Measurements from ENCODE around the gene KCNJ6. TPM values are rescaled to one million over a fixed set of nuclear protein-coding genes. Genes with fewer than 3 reads are reported as not detected.

KCNJ6 gene
- total and polyA plus RNA-seq, 9 of the 15 experiments (the other 6 are each of a cell fraction or from before 2014, with no cell fraction given): 0.06 to 0.21 (median 0.13) TPM; not detected in 1

- no peak overlapping the region for H3K27ac ChIP-seq (ENCODE audit: extremely low read depth, low read depth, low read length)
- BruUV-seq (replicated peaks): no TSS peak
- no peak overlapping the region for H3K4me2 ChIP-seq (ENCODE audit: insufficient read depth, low read length)
- in situ Hi-C loops (cut with MboI) (no loop called here), intact Hi-C loops (cut with micrococcal nuclease) (no loop called here)
- no peak overlapping the region for H3K4me3 ChIP-seq
- H3K9me3 ChIP-seq (replicated peaks; ENCODE audit: control insufficient read depth, insufficient read depth, low read depth, low read length): no peaks in the 10 kb centered on the region
- 0% methylated on average over 8 of the region's 8 CpGs for WGBS (ENCODE audit: insufficient coverage, low coverage, missing lambda C conversion rate)
- CTCF ChIA-PET (ENCODE audit: low intra/inter-chr PET ratio): no interaction called here
- H4K20me1 ChIP-seq (replicated peaks; ENCODE audit: control insufficient read depth, insufficient read depth, low read length): no peaks in the 10 kb centered on the region
- no peak for TF ChIP-seq ZNF518B (CRISPR knock-in tag; IDR thresholded peaks at IDR 0.05)
- no peak for TF ChIP-seq PHF8 (IDR thresholded peaks at IDR 0.05; ENCODE audit: borderline replicate concordance, low read length)
- no peak for TF ChIP-seq PRMT5 (CRISPR knock-in tag; IDR thresholded peaks at IDR 0.05)
- peaks cover 6 to 27% of the 10 kb centered on the region in 2 experiments; a peak in 4 of 5 replicates for H3K27me3 ChIP-seq (ENCODE audit: control insufficient read depth in 2 of 2, insufficient read depth in 2 of 2, low read length in 2 of 2)
- no peak for FAIRE-seq
- no peak overlapping the region for H2AFZ ChIP-seq (ENCODE audit: low read depth, low read length)
- no peaks in the 10 kb centered on the region for H3K9me1 ChIP-seq (ENCODE audit: control insufficient read depth, insufficient read depth, low read length)
- H3K36me3 ChIP-seq (ENCODE audit: control insufficient read depth, insufficient read depth, low read length): no peaks in the 10 kb centered on the region
- no peak overlapping the region for H3K9ac ChIP-seq (ENCODE audit: insufficient read depth in 1 of 2, low read depth in 2 of 2, low read length in 2 of 2)
- H3K79me2 ChIP-seq (ENCODE audit: control insufficient read depth, insufficient read depth, low read length): no peaks in the 10 kb centered on the region
- no peaks in the 10 kb centered on the region for H3K4me1 ChIP-seq (replicated peaks in 1 of 2; ENCODE audit: control insufficient read depth in 2 of 2, insufficient read depth in 2 of 2, low read length in 2 of 2)
- ATAC-seq: no peak
- DNase-seq (ENCODE audit: extremely low read depth in 1 of 4, low spot score in 3 of 4): no peak
- POLR2A ChIA-PET: interaction anchor here (0.6 to 1.0 kb wide), 2 partner anchors 9 to 50 kb away, joined by 4 to 5 read pairs; no protein-coding TSS in a partner anchor
These were observed 45.0 kb downstream of the KCNJ6 start for GRCh38 chr21:37871121-37871862.

All from K562 (cell line).